Uterus (tissue), 4 donors: Measurements from ENCODE around the gene ZDHHC11B. TPM values are rescaled to one million over a fixed set of nuclear protein-coding genes. Genes with fewer than 3 reads are reported as not detected.
"Not testable (repeated sequence)": the region's sequence is repeated elsewhere in the genome, so short reads cannot be mapped to it uniquely, and the experiment has no call there.

Experiments
- DNase-seq, 2 donors: peaks; one replicate each; pipeline ENCODE4 v3.0.0-alpha.2; 2019 to 2020
- H3K27ac ChIP-seq, 2 donors: fragments of 200-600 bp; sonication (generic); 1 replicate in 1 of 2; 2 replicates in 1 of 2; pipeline ENCODE4 v1.5.1; 2016 to 2018
- H3K27me3 ChIP-seq, 2 donors: fragments of 200-600 bp; sonication (generic); one replicate each; pipeline ENCODE4 v1.5.1; 2018 to 2019; ENCODE audit warnings: control low read depth in 1 of 2
- H3K36me3 ChIP-seq, 2 donors: fragments of 200-600 bp; sonication (generic); one replicate each; pipeline ENCODE4 v1.5.1; 2019; ENCODE audit warnings: control low read depth in 1 of 2
- H3K4me1 ChIP-seq, 2 donors: fragments of 200-600 bp; sonication (generic); one replicate each; pipeline ENCODE4 v1.5.1; 2018 to 2019; ENCODE audit warnings: control low read depth in 1 of 2
- H3K4me3 ChIP-seq, 2 donors: fragments of 200-600 bp; sonication (generic); 1 replicate in 1 of 2; 2 replicates in 1 of 2; pipeline ENCODE4 v1.5.1; 2018 to 2019; ENCODE audit warnings: mild to moderate bottlenecking in 1 of 2
- H3K9me3 ChIP-seq, 2 donors: fragments of 200-600 bp; sonication (generic); one replicate each; pipeline ENCODE4 v1.5.1; 2019; ENCODE audit warnings: control low read depth in 1 of 2
- CTCF ChIP-seq, 4 experiments: fragments of 200-600 bp in 2 of 4; fragments of 450-650 bp in 2 of 4; sonication (generic) in 2 of 4; IDR thresholded peaks; one replicate each; pipeline ENCODE4 v1.5.1; 2016 to 2019; ENCODE audit warnings: antibody characterized with exemption in 4 of 4, mild to moderate bottlenecking in 2 of 4, moderate library complexity in 1 of 4
- POLR2A ChIP-seq, 2 donors: fragments of 450-650 bp; IDR thresholded peaks; one replicate each; pipeline ENCODE4 v1.6.1; 2016; ENCODE audit warnings: antibody characterized with exemption in 2 of 2, mild to moderate bottlenecking in 1 of 2, moderate library complexity in 1 of 2
- intact Hi-C: fragments of 100-400 bp; cut with DNase I; formaldehyde crosslinking; loops from one replicate; pipeline ENCODE4 v1.15.1; 2023; ENCODE audit warnings: low total_unique reads
- total RNA-seq, 4 donors: library from RNA; depleted of rRNA in 3 of 4; stranded (reverse); fragments of >200 nt in 3 of 4; gene quantifications; one replicate each; pipeline versions ENCODE4 v1.1.0 to v1.2.4, GENCODE V29; 2014 to 2023
- donor health status: DM: yes; HTN: yes; CAD: no.

Gene ZDHHC11B
- total RNA-seq, 4 donors from 2014 or later = under 0.01 to 15.1 (median 1.5) TPM

GRCh38 chr5:749101-749670, 35.3 kb downstream of the ZDHHC11B start:
- intact Hi-C loops = no loop called here
- Histone ChIP-seq H3K27ac (no peak overlapping the region), H3K9me3 (no peaks in the 10 kb centered on the region), H3K27me3 (no peaks in the 10 kb centered on the region), H3K4me1 (no peaks in the 10 kb centered on the region), H3K36me3 (no peaks in the 10 kb centered on the region), H3K4me3 (no peak overlapping the region)
- no peak for DNase-seq
- no peak for TF ChIP-seq POLR2A (IDR thresholded peaks at IDR 0.05)
- no peak for TF ChIP-seq CTCF (IDR thresholded peaks at IDR 0.05)

GRCh38 chr5:748011-748980, 36.2 kb downstream of the ZDHHC11B start:
- DNase-seq, H3K9me3 ChIP-seq, H3K27ac ChIP-seq, H3K4me3 ChIP-seq, H3K27me3 ChIP-seq, H3K36me3 ChIP-seq, intact Hi-C loops, H3K4me1 ChIP-seq: not testable (repeated sequence)

- H3K36me3 ChIP-seq, H3K4me3 ChIP-seq, intact Hi-C loops: not testable (repeated sequence)
These were observed 37.2 kb downstream of the ZDHHC11B start for GRCh38 chr5:747303-747844.

GRCh38 chr5:746258-746761, 38.2 kb downstream of the ZDHHC11B start:
- no peak for TF ChIP-seq CTCF (IDR thresholded peaks at IDR 0.05)
- no peak for TF ChIP-seq POLR2A (IDR thresholded peaks at IDR 0.05)
- no peak for DNase-seq
- Histone ChIP-seq H3K36me3 (no peaks in the 10 kb centered on the region), H3K27me3 (no peaks in the 10 kb centered on the region), H3K9me3 (no peaks in the 10 kb centered on the region), H3K27ac (no peak overlapping the region), H3K4me3 (no peak overlapping the region), H3K4me1 (no peaks in the 10 kb centered on the region)
- intact Hi-C loops = no loop called here

More at GRCh38 chr5:747303-747844, 37.2 kb downstream of the ZDHHC11B start:
- DNase-seq, H3K9me3 ChIP-seq, H3K27ac ChIP-seq, H3K4me1 ChIP-seq, H3K27me3 ChIP-seq: not testable (repeated sequence)

GRCh38 chr5:745272-746142, 39.0 kb downstream of the ZDHHC11B start:
- H3K27me3 ChIP-seq, H3K9me3 ChIP-seq, H3K4me3 ChIP-seq, DNase-seq, H3K27ac ChIP-seq, intact Hi-C loops, H3K36me3 ChIP-seq, H3K4me1 ChIP-seq: not testable (repeated sequence)

- H3K4me3 ChIP-seq, H3K9me3 ChIP-seq, H3K4me1 ChIP-seq, H3K27me3 ChIP-seq, DNase-seq, H3K27ac ChIP-seq, intact Hi-C loops, H3K36me3 ChIP-seq: not testable (repeated sequence)
These were observed 40.7 kb downstream of the ZDHHC11B start for GRCh38 chr5:743696-744404.

GRCh38 chr5:742276-742675, 42.3 kb downstream of the ZDHHC11B start:
- intact Hi-C loops, H3K36me3 ChIP-seq, H3K4me3 ChIP-seq, H3K4me1 ChIP-seq, H3K27ac ChIP-seq, DNase-seq, H3K27me3 ChIP-seq, H3K9me3 ChIP-seq: not testable (repeated sequence)

- DNase-seq, H3K27me3 ChIP-seq, H3K9me3 ChIP-seq, H3K4me3 ChIP-seq, H3K4me1 ChIP-seq, H3K36me3 ChIP-seq, H3K27ac ChIP-seq, intact Hi-C loops: not testable (repeated sequence)
These were observed 50.4 kb downstream of the ZDHHC11B start for GRCh38 chr5:734145-734544.

- intact Hi-C loops = not testable (repeated sequence)
These were observed 51.6 kb downstream of the ZDHHC11B start for GRCh38 chr5:732754-733454.

More at GRCh38 chr5:732754-733454, 51.6 kb downstream of the ZDHHC11B start:
- H3K27me3 ChIP-seq, H3K36me3 ChIP-seq, H3K4me3 ChIP-seq, H3K9me3 ChIP-seq, H3K27ac ChIP-seq, H3K4me1 ChIP-seq, DNase-seq: not testable (repeated sequence)
